HG02642 (cell line): ENCODE data around the gene MDFI.

ENCODE experiments used
- ATAC-seq: cut with Tn5 transposase; IDR thresholded peaks from one replicate; pipeline ENCODE4 v1.9.1; 2021; ENCODE audit warnings: mild to moderate bottlenecking; ENCODE audit not compliant: unreplicated experiment, poor library complexity

The MDFI gene

DNA sequence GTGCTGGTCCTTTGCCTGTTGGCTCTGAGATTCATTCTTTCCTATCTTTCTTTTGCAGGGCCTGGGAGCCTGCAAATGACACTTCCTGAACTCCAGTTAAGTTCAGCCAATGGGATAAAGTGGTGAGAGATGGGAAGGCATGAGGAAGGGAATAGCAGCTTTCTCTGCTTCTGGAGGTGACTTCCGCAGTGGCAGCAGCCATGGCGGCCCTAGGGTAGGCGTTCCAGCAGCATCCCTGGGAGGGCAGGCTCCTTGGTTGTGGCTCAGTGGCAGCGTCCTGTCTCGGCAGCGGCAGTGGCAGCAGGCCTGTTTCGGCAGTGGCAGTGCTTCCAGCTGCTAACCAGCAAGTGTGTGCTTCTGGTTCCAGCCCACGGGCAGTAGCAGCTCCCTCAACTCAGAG lies 7.3 kb upstream of the MDFI start:
- no peak for ATAC-seq

- ATAC-seq, result no peak
These were observed 5.1 kb upstream of the MDFI start for GRCh38 chr6:41633056-41633634.

DNA sequence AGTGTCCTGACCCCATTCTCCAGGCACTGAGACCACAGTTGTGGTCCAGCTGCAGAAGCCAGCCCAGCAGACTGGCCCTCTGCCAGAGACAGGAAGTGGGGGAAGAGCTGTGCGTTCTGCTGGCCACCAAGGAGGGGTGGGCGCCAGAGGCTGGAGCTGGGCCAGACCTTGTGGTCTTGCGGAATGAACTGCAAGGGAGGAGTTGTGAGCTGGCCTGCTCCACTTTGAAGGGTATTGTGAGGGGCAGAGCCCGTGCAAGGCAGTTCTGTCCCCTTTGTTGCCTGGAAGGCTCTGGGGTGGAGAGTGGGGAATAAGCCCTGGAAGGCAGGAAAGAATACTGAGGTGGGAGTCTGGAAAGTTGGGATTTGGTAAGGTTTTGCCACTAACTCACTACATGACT lies 3.6 kb upstream of the MDFI start:
- ATAC-seq, result no peak

DNA sequence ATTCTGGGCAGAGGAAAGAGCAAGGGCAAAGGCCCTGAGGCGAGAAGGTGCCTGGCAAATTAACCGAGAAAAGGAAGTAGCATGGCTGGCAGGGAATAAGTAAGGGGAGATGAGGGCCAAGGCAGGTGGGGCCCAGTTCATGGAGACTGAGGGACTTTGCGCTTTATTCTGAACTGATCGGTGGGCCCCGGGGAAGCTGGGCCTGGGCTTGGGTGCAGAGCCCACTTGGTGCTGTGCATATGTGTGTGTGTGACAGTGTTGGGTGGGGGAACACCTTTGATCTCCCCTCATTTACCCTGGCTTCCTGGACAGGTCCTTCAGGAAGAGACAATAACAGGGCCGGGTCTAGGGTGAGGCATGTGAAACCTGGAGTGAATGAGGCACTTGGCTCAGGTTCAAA lies 2.9 kb upstream of the MDFI start:
- ATAC-seq, result no peak

GRCh38 chr6:41636833-41637193 lies 1.5 kb upstream of the MDFI start:
- ATAC-seq, result no peak

- no peak for ATAC-seq
These were observed 870 bp upstream of the MDFI start for GRCh38 chr6:41637194-41638001.

DNA sequence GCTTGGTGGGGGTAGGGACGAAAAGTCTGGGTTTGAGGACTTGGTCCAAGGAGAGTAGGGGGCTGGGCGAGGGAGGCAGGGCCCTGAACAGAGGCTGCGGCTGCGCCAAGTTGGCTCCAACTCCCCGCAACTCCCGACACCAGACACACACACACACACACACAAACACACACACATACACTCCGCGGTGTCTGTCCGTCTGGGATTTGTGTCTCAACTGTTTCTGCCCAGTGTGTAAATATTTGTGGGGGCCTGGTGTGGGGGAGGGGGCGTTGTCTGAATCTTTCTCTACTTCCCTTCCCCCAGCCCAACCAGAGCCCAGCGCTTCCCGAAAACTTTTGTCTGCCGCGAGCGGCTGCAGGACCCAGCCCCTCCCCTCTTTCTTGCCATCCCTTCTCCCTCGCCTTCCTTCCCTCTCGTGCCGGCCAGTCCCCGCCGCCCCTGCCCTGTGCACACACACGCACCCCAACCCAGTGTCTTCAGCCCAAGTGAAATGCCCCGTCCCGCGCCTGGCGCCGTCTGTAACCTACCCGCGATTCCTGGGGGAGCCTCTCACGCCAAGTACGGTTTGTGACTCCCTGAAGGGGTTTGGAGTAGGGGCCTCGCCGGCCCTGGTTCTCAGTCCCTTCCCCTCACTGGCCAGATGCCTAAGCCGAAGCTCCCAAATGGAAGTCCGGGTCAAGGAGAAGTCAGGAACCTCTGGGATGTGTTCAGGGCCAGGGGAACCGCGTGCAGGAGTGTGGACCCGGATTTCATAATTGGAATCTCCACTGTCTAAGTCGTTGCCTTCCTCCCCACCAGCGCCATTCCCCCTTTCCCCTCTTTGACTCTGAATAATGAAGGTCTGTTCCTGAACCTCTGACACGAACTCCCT lies 904 bp downstream of the MDFI start:
- no peak for ATAC-seq

GRCh38 chr6:41639809-41640371 lies 1.6 kb downstream of the MDFI start:
- ATAC-seq, result no peak

DNA sequence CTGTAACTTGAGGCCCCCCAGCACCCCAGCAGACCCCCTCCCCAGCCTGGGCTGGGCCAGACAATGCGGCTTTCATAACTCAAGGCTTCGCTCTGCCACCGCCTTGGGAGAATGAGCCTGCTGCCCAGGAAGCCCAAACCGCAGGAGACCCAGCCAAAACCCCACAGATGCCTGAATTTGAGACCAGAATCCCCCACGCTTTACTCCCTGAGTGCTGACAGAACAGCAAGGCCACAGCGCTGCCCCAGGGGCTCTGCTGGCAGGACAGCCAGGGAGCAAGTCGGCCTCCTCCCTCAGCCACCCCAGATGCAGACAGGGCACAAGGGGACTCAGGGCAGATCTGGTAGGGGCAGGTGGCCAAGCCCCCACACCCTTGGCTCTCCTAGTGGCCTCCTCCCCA lies 2.2 kb downstream of the MDFI start:
- no peak for ATAC-seq

- no peak for ATAC-seq
These were observed 3.2 kb downstream of the MDFI start for GRCh38 chr6:41641352-41641925.

DNA sequence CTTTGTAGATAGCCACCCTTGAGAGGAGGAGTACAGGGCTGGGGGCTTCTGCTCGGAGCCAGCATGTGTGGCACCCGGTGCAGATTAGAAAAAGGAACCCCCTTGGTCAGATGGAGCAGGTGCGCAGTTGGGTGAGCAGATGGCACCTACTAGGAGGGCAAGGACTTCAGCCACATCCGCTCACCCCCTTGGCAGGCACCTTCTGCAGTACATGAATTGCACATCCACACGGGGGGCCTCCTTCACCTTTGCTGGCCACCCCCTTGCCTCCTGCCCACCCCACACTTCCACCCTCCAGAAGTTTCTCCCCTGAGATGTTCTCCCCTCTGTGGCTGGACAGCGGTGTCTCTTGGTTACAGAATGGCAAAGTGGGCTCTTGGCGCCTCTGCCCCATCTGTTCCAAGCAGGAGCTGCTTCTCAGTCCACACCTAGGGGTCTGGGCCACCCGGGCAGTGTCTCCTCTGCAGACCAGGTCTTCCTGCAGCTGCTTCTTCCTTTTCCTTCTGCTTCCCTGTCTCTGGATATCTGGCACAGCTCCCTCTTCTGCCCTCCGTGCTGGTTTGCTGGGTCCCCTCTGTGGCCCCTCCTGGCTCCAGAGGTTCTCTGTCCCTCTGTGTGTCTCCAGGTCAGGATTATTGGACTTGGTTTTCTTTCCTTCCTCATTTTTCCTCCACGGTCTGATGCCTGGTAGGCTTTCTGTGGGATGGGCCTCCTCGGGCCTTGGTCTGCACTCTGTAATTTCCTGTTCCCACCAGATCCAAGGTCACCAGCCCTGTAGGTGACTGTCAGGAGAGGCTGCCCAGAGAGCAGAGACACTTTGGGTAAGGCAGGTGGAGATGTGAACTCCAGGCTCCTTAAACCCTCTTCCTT lies 4.1 kb downstream of the MDFI start:
- no peak for ATAC-seq

DNA sequence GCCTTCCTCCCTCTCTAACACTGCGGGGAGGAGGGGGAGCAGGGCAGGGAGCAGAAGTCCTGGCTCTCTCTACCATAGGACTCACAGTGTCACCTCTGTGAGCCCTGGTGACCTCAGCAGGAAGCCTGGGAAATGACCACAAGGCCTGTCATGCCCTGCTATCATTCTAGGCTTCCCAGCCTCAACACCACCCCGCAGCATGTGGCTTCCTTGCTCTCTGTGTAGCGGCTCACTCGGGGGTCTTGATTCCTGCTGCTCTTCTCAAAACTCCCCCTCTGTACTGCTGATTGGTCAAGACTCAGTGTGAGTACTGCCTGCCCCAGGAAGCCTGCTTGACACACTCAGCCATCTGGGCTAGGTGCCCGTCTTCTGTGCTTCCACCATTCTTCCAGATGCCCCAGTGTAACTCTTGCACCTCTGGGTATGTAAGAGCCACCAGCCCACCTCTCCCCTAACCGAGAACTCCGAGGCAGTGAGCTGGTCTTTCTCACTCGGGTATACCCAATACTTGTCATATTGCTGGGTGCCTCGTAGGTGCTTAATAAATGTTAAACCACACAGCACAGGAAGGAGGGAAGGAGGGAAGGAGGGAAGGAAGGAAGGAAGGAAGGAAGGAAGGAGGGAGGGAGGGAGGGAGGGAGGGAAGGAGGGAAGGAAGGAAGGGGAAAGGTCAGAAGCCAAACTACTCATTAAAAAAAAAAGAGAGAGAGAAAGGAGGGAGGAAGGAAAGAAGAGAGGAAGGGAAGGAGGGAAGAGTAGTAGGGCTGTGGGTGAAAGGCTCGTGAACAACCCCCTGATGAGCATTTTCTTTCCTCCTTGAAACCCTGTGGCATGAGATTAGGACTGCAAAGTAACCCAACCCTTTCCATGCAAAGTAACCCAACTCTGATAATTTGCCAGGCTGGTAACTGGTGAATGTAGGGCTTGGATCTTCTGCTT lies 5.0 kb downstream of the MDFI start:
- no peak for ATAC-seq

- no peak for ATAC-seq
These were observed 5.6 kb downstream of the MDFI start for GRCh38 chr6:41643899-41644269.

GRCh38 chr6:41644297-41644879 lies 6.1 kb downstream of the MDFI start:
- ATAC-seq, result no peak

DNA sequence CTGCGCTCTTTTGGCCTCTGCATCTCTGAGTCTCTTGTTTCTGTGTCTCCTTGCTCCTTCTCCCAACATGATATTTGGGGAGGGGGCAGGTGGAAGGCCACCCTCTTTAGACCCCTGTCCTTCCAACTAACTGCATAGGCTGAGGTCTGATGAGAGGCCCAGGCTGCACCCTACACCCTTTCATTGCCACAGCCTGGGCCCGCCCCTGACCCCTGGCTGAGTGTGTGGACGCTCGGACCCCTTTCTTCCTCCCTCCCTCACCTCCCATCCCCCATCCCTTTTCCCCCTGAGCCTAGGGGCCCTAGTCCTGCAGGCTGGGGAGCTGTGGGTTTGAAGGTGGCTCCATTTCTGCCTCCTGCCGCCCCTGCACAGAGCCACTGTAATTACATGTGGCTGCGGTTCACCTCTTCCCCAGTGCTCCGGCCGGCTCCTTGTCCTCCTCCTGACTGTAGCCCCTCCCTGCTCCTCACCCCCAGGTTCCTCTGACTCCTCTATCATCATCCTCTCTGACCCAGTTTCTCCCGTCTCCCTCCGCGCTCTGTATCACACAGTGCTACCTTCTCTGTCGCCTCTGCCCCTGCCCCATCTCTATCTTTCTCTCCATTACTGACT lies 6.8 kb downstream of the MDFI start:
- no peak for ATAC-seq

- no peak for ATAC-seq
These were observed 7.9 kb downstream of the MDFI start for GRCh38 chr6:41646026-41646795.

DNA sequence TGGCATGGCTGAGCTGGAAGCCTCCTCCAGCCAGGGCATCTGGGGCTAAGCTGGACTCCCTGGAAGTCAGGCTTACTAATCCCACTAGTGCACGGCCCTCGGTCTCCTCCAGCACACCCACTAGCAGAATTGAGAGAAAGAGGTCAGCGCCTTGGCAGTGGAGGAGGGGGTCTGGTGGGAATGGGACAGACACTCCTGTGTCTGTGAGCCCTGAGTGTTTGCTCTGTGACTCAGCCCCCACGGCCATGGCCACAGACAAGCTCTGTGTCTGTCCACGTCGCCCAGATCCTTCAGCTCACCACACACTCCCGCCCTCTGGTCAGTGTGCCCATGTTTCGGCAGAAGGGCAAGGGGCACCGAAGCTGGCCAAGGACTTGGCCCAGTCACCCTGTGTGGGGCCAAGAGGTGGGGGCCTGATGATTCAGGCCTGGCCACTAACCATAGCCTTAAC lies 8.8 kb downstream of the MDFI start:
- no peak for ATAC-seq
